ENCODE results near the gene OR2S2. TPM values are rescaled to one million over a fixed set of nuclear protein-coding genes. Genes with fewer than 3 reads are reported as not detected.

Gene OR2S2
- total and polyA plus RNA-seq, 2 of the 8 experiments (the other 6 are each of a cell fraction or from before 2014, with no cell fraction given) = not detected

GRCh38 chr9:35908504-35909125, 49.3 kb downstream of the OR2S2 start (continued):
- TF ChIP-seq CHD2 (IDR thresholded peaks at IDR 0.05; ENCODE audit: low read length) (no peak), TBP (IDR thresholded peaks at IDR 0.05; ENCODE audit: low read depth, low read length) (no peak)

All from H1 (cell line).